Effector CD4-positive, alpha-beta T cell (primary cell): ENCODE data around the gene GOLGA8B.
"Not testable (repeated sequence)": the region's sequence is repeated elsewhere in the genome, so short reads cannot be mapped to it uniquely, and the experiment has no call there.

Experiments used
- DNase-seq: peaks from one replicate; pipeline ENCODE4 v3.0.0-alpha.2; 2020

Gene GOLGA8B

DNA sequence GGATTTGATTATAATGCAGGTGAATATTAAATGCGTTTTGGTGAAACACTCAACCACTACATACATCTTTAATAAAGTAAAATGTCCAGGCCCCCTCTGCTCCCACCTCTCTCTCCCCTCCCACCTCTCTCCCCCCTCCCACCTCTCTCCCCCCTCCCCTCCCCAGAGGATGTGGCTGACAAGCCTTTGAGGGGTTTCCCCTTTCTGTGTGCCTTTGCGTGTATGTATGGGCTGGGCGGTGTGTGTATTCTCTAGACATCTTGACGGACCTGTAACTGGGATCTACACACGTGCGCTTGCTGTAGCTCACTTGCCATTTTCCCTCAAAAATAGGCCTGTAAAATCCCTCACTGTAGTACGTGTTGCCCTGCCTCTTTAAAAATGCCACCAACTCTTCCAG lies 28.3 kb downstream of the GOLGA8B start:
- DNase-seq = not testable (repeated sequence)

DNA sequence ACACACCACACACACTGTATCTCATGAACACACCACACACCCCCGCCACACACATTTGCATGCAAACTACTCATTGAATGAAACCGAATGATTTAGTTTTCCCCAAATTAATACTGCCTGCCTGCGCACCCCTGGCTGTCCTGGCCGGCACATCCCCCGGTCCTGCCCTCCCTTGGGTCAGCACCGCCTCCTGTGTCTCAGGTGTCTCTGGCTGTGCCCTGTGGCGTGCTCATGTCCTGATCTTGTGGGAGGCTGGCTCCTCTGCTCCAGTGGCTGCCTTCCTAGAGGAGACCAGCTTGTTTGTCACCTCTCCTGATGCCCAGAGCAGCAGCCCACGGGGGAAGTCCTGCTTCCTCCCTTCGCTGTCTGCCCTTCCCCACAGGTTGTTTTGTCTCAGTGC lies 28.7 kb downstream of the GOLGA8B start:
- DNase-seq = not testable (repeated sequence)

DNA sequence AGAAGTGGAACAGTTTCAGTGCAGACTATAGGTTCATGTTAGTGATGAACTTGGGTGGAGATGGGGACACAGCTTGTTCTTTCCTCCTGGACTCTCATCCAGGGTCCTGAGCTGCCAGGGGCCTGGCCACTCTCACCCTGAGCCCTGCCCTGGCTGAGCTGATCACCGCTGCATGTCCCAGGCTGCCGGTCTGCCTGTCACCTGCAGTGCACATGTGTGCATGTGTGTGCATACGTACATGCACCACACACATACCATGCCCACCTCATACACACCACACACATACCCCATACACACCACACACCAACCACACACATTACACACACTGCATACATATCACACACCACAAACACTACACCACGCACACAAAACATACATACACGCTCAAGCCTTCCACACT lies 29.3 kb downstream of the GOLGA8B start:
- not testable (repeated sequence) for DNase-seq

GRCh38 chr15:34550129-34550528 lies 33.3 kb downstream of the GOLGA8B start:
- DNase-seq = not testable (repeated sequence)

- DNase-seq = not testable (repeated sequence)
Measured at GRCh38 chr15:34549381-34549809, 34.1 kb downstream of the GOLGA8B start.

DNA sequence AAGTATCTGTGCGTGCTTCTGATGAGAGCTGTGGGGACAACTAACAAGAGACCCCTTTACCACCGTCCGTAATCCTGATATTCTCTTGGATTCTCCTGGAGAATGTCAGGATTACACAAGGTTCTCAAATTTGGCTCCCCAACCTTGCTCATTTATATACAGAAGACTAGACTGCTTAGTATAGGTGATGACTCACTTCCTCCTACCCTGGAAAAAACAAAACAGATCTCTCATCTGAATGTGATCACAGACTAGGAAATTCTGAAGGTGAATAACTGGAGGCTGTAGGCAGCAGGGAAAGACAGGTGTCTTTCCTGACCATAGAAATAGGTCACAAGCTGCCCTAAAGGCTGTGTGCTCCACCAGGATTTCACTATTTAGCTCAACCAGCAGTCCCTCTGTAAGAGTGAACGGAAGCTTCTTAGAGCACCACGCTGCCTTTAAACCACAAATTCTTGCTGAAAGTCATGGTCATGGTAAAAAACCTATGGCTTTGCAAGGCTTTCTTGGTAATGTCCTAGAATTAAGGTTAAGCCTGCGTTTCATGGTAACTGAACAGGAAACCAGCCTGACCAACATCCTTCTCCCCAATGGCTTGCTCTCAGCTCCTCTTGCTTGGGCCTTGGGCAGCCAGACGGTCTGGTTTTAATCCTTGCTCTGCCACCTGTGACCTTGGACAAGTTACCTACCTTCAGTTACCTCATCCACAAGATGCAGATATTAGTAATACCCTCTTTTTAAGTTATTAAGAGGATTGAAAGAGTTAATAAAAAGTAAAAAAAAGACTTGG lies 39.4 kb downstream of the GOLGA8B start:
- DNase-seq = not testable (repeated sequence)

- DNase-seq = not testable (repeated sequence)
Measured at GRCh38 chr15:34535857-34536256, 47.6 kb downstream of the GOLGA8B start.
